ENCODE results near the gene EXOC3L2.

The EXOC3L2 gene

GRCh38 chr19:45245334-45245787, at the start of gene EXOC3L2:
EXOC3L2 (minus strand) TSS chr19:45245407; CDS start chr19:45239045, 6,362 bp downstream.
- no peak for DNase-seq (ENCODE audit: low read depth)
- no peak for TF ChIP-seq CTCF (IDR thresholded peaks at IDR 0.05; ENCODE audit: control insufficient read depth, insufficient read depth, low read depth, low read length, missing control alignments)
- H3K4me3 ChIP-seq (ENCODE audit: control insufficient read depth, low read depth, low read length) = no peak within 1 kb of the TSS

- H3K4me3 ChIP-seq (ENCODE audit: control insufficient read depth, low read depth, low read length) = no peak overlapping the region
- TF ChIP-seq CTCF (IDR thresholded peaks at IDR 0.05; ENCODE audit: control insufficient read depth, insufficient read depth, low read depth, low read length, missing control alignments) = no peak
- no peak for DNase-seq (ENCODE audit: low read depth)
Observed at GRCh38 chr19:45294291-45295029, 49.3 kb upstream of the EXOC3L2 start.

- DNase-seq (ENCODE audit: low read depth) = no peak
- TF ChIP-seq CTCF (IDR thresholded peaks at IDR 0.05; ENCODE audit: control insufficient read depth, insufficient read depth, low read depth, low read length, missing control alignments) = no peak
- no peak overlapping the region for H3K4me3 ChIP-seq (ENCODE audit: control insufficient read depth, low read depth, low read length)
Observed at GRCh38 chr19:45293682-45294081, 48.5 kb upstream of the EXOC3L2 start.

- H3K4me3 ChIP-seq (ENCODE audit: control insufficient read depth, low read depth, low read length) = no peak overlapping the region
- DNase-seq (ENCODE audit: low read depth) = no peak
- no peak for TF ChIP-seq CTCF (IDR thresholded peaks at IDR 0.05; ENCODE audit: control insufficient read depth, insufficient read depth, low read depth, low read length, missing control alignments)
Observed at GRCh38 chr19:45291834-45292233, 46.6 kb upstream of the EXOC3L2 start.

GRCh38 chr19:45290381-45290931, 45.2 kb upstream of the EXOC3L2 start:
- H3K4me3 ChIP-seq (ENCODE audit: control insufficient read depth, low read depth, low read length) = no peak overlapping the region
- TF ChIP-seq CTCF (IDR thresholded peaks at IDR 0.05; ENCODE audit: control insufficient read depth, insufficient read depth, low read depth, low read length, missing control alignments) = no peak
- no peak for DNase-seq (ENCODE audit: low read depth)

- H3K4me3 ChIP-seq (ENCODE audit: control insufficient read depth, low read depth, low read length) = no peak overlapping the region
- DNase-seq (ENCODE audit: low read depth) = no peak
- no peak for TF ChIP-seq CTCF (IDR thresholded peaks at IDR 0.05; ENCODE audit: control insufficient read depth, insufficient read depth, low read depth, low read length, missing control alignments)
Observed at GRCh38 chr19:45283443-45284033, 38.3 kb upstream of the EXOC3L2 start.
